ENCODE measurements around the gene ADAMTS2. TPM values are rescaled to one million over a fixed set of nuclear protein-coding genes. Genes with fewer than 3 reads are reported as not detected.

ADAMTS2 gene
- total RNA-seq, 6 experiments from 2014 or later = 31.5 to 38.4 (median 34.1) TPM

DNA sequence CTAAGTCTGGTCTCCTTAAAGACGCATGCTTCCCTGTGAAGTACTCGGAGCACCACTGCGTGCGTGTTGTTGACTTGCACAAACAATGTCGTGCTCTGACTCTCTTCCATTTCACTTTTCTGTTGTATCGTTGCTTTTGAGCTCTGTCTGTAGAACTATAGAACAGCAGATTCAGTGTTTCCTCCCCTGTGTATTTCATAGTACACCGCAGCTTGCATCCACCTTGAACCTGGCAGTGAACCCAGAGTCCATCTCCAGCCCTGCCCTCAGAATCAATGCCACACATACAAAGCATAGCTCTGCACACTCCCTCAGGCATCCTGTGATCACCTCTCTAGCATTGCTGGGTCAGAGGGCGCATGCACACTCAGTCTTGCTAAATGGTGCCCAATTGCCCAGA, 37.2 kb upstream of the ADAMTS2 start:
- Mint-ChIP-seq H3K4me3 (no peak overlapping the region), H3K27ac (no peak overlapping the region), H3K9me3 (no peaks in the 10 kb centered on the region), H3K4me1 (ENCODE audit: low read depth) (peaks cover 39% of the 10 kb centered on the region), H3K27me3 (ENCODE audit: insufficient read depth) (no peaks in the 10 kb centered on the region), H3K36me3 (ENCODE audit: low read depth) (peaks cover 5% of the 10 kb centered on the region; the same call in 1 of the 2 replicates)
- TF ChIP-seq, protein P1, sequence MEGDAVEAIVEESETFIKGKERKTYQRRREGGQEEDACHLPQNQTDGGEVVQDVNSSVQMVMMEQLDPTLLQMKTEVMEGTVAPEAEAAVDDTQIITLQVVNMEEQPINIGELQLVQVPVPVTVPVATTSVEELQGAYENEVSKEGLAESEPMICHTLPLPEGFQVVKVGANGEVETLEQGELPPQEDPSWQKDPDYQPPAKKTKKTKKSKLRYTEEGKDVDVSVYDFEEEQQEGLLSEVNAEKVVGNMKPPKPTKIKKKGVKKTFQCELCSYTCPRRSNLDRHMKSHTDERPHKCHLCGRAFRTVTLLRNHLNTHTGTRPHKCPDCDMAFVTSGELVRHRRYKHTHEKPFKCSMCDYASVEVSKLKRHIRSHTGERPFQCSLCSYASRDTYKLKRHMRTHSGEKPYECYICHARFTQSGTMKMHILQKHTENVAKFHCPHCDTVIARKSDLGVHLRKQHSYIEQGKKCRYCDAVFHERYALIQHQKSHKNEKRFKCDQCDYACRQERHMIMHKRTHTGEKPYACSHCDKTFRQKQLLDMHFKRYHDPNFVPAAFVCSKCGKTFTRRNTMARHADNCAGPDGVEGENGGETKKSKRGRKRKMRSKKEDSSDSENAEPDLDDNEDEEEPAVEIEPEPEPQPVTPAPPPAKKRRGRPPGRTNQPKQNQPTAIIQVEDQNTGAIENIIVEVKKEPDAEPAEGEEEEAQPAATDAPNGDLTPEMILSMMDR (IDR thresholded peaks at IDR 0.05) = no peak
- no peak for DNase-seq

DNA sequence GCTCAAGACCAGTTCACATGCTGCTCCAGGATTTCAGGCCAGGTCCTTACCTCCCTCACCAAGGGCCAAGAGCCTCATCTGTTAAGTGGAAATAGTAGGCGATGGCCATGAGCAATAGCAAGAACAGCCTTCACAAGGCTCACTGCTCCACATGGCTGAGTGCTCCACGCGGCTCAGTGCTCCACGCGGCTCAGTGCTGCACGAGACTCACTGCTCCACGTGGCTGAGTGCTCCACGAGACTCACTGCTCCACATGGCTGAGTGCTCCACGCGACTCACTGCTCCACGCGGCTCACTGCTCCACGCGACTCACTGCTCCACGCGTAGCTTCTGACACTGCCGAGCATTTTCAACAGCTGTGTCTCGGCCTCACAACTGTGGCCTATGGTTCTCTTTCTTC, 36.4 kb upstream of the ADAMTS2 start:
- peaks cover 46% of the 10 kb centered on the region for H3K4me1 Mint-ChIP-seq (ENCODE audit: low read depth)
- no peak overlapping the region for H3K4me3 Mint-ChIP-seq
- H3K36me3 Mint-ChIP-seq (ENCODE audit: low read depth) = peaks cover 5% of the 10 kb centered on the region; the same call in 1 of the 2 replicates
- TF ChIP-seq, protein P1 (IDR thresholded peaks at IDR 0.05) = no peak
- H3K9me3 Mint-ChIP-seq = no peaks in the 10 kb centered on the region
- DNase-seq = no peak
- H3K27me3 Mint-ChIP-seq (ENCODE audit: insufficient read depth) = no peaks in the 10 kb centered on the region
- H3K27ac Mint-ChIP-seq = no peak overlapping the region

DNA sequence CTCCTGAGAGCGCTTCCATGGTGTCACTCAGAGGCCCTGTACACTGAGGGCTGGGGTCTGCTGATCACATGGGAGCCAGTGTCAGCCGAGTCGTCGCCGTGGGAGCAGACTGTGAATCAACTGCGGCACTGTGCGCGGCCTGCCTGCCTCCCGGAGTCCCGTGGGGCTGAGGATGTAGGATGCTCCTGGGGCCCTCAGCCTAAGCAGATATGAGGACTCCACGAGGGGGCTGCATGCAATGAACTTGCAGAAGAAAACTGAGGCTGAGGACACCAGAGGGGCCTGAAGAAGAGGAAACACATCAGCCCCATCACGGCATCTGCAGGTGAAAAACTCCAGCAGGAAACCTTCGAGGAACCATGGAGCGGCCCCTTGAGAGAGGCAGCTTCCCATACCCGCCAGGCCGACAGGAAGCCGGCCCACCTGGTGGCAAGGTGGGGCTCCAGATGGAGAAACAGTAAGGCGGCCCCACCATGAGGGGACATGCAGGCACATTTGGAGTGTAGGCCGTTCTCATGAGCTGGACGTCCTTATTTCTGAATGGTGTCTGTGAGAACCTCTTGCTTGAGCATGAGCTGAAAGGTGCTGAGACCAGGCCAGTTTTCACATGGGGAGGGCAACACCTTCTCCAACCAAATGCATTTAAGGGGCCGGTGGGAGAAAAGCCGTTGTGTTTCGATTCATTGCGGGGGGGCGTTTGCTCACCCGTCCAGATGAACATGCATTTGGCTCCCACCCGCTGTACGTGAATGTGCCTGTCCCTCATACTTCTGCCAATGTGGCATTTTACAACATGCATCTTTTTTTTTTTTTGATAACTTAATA, 35.2 kb upstream of the ADAMTS2 start:
- Mint-ChIP-seq H3K27me3 (ENCODE audit: insufficient read depth) (no peaks in the 10 kb centered on the region), H3K27ac (no peak overlapping the region), H3K4me3 (no peak overlapping the region), H3K36me3 (ENCODE audit: low read depth) (peaks cover 5% of the 10 kb centered on the region; the same call in 1 of the 2 replicates), H3K9me3 (no peaks in the 10 kb centered on the region), H3K4me1 (ENCODE audit: low read depth) (peaks cover 38% of the 10 kb centered on the region)
- no peak for DNase-seq
- TF ChIP-seq, protein P1 (IDR thresholded peaks at IDR 0.05) = no peak

DNA sequence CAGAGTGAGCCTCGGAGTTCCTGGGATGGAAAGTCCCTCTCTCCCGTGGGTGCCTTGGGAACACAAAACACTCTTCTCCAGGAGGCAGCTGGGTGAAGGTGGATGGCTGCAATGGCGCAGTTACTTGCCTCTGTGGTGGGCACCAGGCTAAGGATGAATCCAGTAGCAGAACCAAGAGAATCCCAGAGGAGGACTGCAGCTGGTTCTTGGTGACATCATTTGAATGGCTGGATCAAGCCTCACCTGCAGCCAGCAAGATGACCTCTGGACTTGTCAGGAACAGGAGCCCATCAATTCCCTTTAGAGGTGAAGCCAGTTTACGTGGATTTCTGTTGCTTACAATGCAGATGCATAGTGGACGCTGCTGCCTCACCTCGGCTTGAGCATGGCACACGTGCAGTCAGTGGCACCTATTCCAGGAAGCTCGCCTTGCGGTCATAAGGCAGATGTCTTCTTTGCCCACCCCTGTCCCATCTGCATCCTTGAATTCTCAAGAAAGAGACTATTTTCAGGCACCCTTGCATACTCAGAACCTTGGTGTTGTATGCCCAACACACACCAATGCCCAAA, 34.1 kb upstream of the ADAMTS2 start:
- Mint-ChIP-seq H3K36me3 (ENCODE audit: low read depth) (peaks cover 5% of the 10 kb centered on the region; the same call in 1 of the 2 replicates), H3K4me1 (ENCODE audit: low read depth) (peaks cover 38% of the 10 kb centered on the region), H3K27me3 (ENCODE audit: insufficient read depth) (no peaks in the 10 kb centered on the region; the same call in 1 of the 2 replicates), H3K4me3 (no peak overlapping the region), H3K9me3 (no peaks in the 10 kb centered on the region), H3K27ac (peak overlapping the region; percentile 94)
- TF ChIP-seq, protein P1 (IDR thresholded peaks at IDR 0.05) = no peak
- DNase-seq = no peak

DNA sequence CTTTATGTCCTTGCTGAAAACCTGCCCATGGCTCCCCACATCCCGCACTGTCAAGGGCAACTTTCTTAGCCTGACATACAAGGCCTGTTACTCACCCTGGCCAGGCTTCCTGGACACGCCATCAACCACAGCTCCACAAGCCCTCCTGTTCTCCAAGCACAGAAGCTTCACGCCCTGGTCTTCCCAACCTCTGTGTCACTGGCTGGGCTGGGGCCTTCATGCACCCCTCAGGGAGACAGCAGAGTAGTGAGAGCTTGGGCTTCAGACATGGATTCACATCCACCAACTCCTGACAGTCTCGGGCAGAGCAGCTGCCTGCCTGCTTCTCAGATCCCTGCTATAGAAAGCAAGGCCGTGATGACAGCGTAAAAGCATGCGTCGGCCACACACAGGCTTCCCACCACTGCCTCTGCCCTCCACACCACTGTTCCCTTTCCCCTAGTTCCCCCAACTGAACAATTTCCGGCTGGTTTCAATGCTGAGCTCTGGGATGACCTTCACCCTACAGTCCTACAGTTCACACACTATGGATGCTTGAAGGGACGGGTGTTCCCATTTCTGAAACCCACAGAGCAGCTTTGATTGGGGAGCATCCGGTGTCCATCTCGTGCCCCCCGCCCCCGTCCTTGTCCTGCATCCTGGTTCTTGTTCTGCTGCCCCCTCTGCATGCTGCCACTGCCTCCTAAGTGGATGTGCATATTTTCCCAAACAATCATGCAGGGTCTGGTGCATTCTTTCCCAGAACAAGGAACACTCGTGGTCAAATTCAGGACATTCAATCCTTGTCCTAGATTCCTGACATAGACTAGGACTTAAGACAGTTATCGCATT, 33.4 kb upstream of the ADAMTS2 start:
- Mint-ChIP-seq H3K27me3 (ENCODE audit: insufficient read depth) (peaks cover 1% of the 10 kb centered on the region; the same call in 1 of the 2 replicates), H3K9me3 (no peaks in the 10 kb centered on the region), H3K27ac (peak overlapping the region; percentile 94), H3K4me1 (ENCODE audit: low read depth) (peaks cover 38% of the 10 kb centered on the region), H3K36me3 (ENCODE audit: low read depth) (peaks cover 5% of the 10 kb centered on the region; the same call in 1 of the 2 replicates), H3K4me3 (peak overlapping the region; percentile 73)
- DNase-seq = peak; percentile 74
- TF ChIP-seq, protein P1 (IDR thresholded peaks at IDR 0.05) = no peak
